A549 (cell line): ENCODE data around the gene GRAP2. TPM values are rescaled to one million over a fixed set of nuclear protein-coding genes. Genes with fewer than 3 reads are reported as not detected.

Source experiments
- ATAC-seq, 2 experiments: fragments of 200-7000 bp in 1 of 2; fragments of >200 bp in 1 of 2; cut with Nextera tagmentation in 1 of 2; cut with Tn5 transposase in 1 of 2; 3 replicates each; pipeline versions ENCODE4 v1.8.0 to v1.9.1; 2018 to 2020; ENCODE audit warnings: mild to moderate bottlenecking in 1 of 2, moderate library complexity in 1 of 2
- CTCF ChIA-PET: fragments of 300-600 bp; sonication (Branson Sonifier 250); formaldehyde crosslinking; extraction: SDS; loops from one replicate; lab custom pipeline; 2021; ENCODE audit warnings: antibody characterized with exemption, inconsistent platforms; lab: Yijun Ruan, JAX
- POLR2A ChIA-PET: fragments of 350-600 bp; formaldehyde crosslinking; extraction: SDS; loops from one replicate; lab custom pipeline; 2021; ENCODE audit warnings: antibody characterized with exemption, inconsistent platforms; lab: Yijun Ruan, JAX
- DNase-seq, 2 experiments: peaks; one replicate each; pipeline versions ENCODE4 v3.0.0 to v3.0.0-alpha.2; 2011 to 2016; ENCODE audit warnings: low read depth in 1 of 2, low spot score in 1 of 2
- FAIRE-seq: peaks from 2 replicates; lab custom pipeline; 2011; peaks lifted over from hg19 to GRCh38; lab: Jason Lieb, UNC
- H3K27ac ChIP-seq, 2 experiments: fragments of >200 bp; sonication (Bioruptor Twin); formaldehyde crosslinking; 3 replicates each; pipeline ENCODE4 v1.5.1; 2016 to 2017
- H3K4me1 ChIP-seq: fragments of >200 bp; sonication (Bioruptor Twin); formaldehyde crosslinking; 3 replicates; pipeline ENCODE4 v1.6.1; 2016
- H3K4me2 ChIP-seq: fragments of >200 bp; sonication (Bioruptor Twin); formaldehyde crosslinking; 3 replicates; pipeline ENCODE4 v1.6.1; 2016
- H3K4me3 ChIP-seq: fragments of >200 bp; sonication (Bioruptor Twin); formaldehyde crosslinking; 3 replicates; pipeline ENCODE4 v1.5.1; 2016
- H3K9me3 ChIP-seq: fragments of >200 bp; sonication (Bioruptor Twin); formaldehyde crosslinking; 3 replicates; pipeline ENCODE4 v1.6.1; 2016
- CBX8 ChIP-seq: fragments of 200-600 bp; sonication (generic); IDR thresholded peaks from 2 replicates; pipeline ENCODE4 v1.6.1; 2016
- CHD4 ChIP-seq: fragments of 200-600 bp; sonication (generic); IDR thresholded peaks from 2 replicates; pipeline ENCODE4 v1.6.1; 2016; ENCODE audit warnings: antibody characterized with exemption, mild to moderate bottlenecking, borderline replicate concordance
- CTCF ChIP-seq: fragments of >200 bp; sonication (Bioruptor Twin); formaldehyde crosslinking; IDR thresholded peaks from 3 replicates; pipeline ENCODE4 v1.5.1; 2016
- E2F6 ChIP-seq: IDR thresholded peaks from 2 replicates; pipeline ENCODE4 v1.6.1; 2012; ENCODE audit warnings: low read depth, borderline replicate concordance
- ELK1 ChIP-seq: fragments of 150-350 bp; IDR thresholded peaks from 2 replicates; pipeline ENCODE4 v1.6.1; 2014; ENCODE audit warnings: low read depth, mild to moderate bottlenecking, low read length
- EP300 ChIP-seq, 2 experiments: fragments of >200 bp; sonication (Bioruptor Twin); formaldehyde crosslinking; IDR thresholded peaks; 2 replicates in 1 of 2; 3 replicates in 1 of 2; pipeline ENCODE4 v1.6.1; 2016 to 2017
- HES2 ChIP-seq: fragments of >200 bp; sonication (Bioruptor Twin); formaldehyde crosslinking; IDR thresholded peaks from 2 replicates; pipeline ENCODE4 v1.6.1; 2016
- POLR2AphosphoS2 ChIP-seq: conservative IDR thresholded peaks from 2 replicates; pipeline ENCODE4 v1.6.1; 2012; ENCODE audit warnings: low read length, improper control_type of control experiment, inconsistent platforms
- RAD21 ChIP-seq, 2 experiments: fragments of >200 bp in 1 of 2; sonication (Bioruptor Twin) in 1 of 2; formaldehyde crosslinking in 1 of 2; IDR thresholded peaks in 1 of 2; conservative IDR thresholded peaks in 1 of 2; 2 replicates in 1 of 2; 3 replicates in 1 of 2; pipeline ENCODE4 v1.6.1; 2012 to 2018; ENCODE audit warnings: inconsistent platforms in 1 of 2
- SMC3 ChIP-seq: fragments of >200 bp; sonication (Bioruptor Twin); formaldehyde crosslinking; IDR thresholded peaks from 3 replicates; pipeline ENCODE4 v1.6.1; 2018; ENCODE audit warnings: inconsistent platforms
- ZC3H11A ChIP-seq: fragments of 450-650 bp; IDR thresholded peaks from 2 replicates; pipeline ENCODE4 v1.6.1; 2014; ENCODE audit warnings: antibody characterized with exemption, mild to moderate bottlenecking
- WGBS: methylation state at CpG from one replicate; pipeline ENCODE4 v1.1.6; 2017; ENCODE audit errors: missing lambda C conversion rate; 5-methylcytosine and 5-hydroxymethylcytosine counted together
- polyA plus RNA-seq, 4 experiments: library from polyadenylated mRNA; depleted of rRNA in 3 of 4; stranded (reverse); fragments of >200 nt; fragmentation: RNase III in 1 of 4; extraction: RNeasy Plus Mini Kit Qiagen cat#74134 plus additional on column Dnase treatment in 1 of 4; gene quantifications; 2 replicates in 3 of 4; 3 replicates in 1 of 4; pipeline ENCODE4 v1.2.3, GENCODE V29; 2011 to 2017

GRAP2 gene
- polyA plus RNA-seq, 2 of the 4 experiments (the other 2 are of a cell fraction): not detected

- Histone ChIP-seq H3K4me2 (no peak within 1 kb of the TSS), H3K27ac (no peak within 1 kb of the TSS), H3K4me3 (no peak within 1 kb of the TSS), H3K9me3 (no peaks in the 10 kb centered on the region), H3K4me1 (no peaks in the 10 kb centered on the region)
- ChIA-PET CTCF (interaction anchor here (0.8 to 1.3 kb wide), 2 partner anchors 8 to 10 kb away, joined by 3 read pairs; no protein-coding TSS in a partner anchor), POLR2A (no interaction called here)
- no peak for FAIRE-seq
- peak; percentile 13 to 15 for DNase-seq
- ATAC-seq: peak; percentile 81 to 89; a peak in 5 of 6 replicates
- TF ChIP-seq ZC3H11A (no peak), RAD21 (conservative IDR thresholded peaks at IDR 0.05 in 1 of 2, IDR thresholded peaks at IDR 0.05 in 1 of 2) (peak in 1 of 2 experiments; percentile 8; a peak in 1 of 5 replicates), POLR2AphosphoS2 (no peak), CTCF (no peak), CBX8 (no peak)
- WGBS: 37% methylated on average over 13 of the region's 14 CpGs
Observed at GRCh38 chr22:39959640-39960447, 59.0 kb downstream of the GRAP2 start, which contains the start of gene TMA7B. TMA7B (plus strand) TSS chr22:39960397; CDS start chr22:39964375, 3,978 bp downstream.

- no peak overlapping the region for H3K4me2 ChIP-seq
- no peaks in the 10 kb centered on the region for H3K9me3 ChIP-seq
- no peak overlapping the region for H3K4me3 ChIP-seq
- TF ChIP-seq EP300 (IDR thresholded peaks at IDR 0.05) (no peak), E2F6 (no peak), POLR2AphosphoS2 (no peak), CHD4 (no peak), ELK1 (no peak), SMC3 (no peak), HES2 (no peak)
- no peaks in the 10 kb centered on the region for H3K4me1 ChIP-seq
- 61% methylated on average over 13 of the region's 13 CpGs for WGBS
- ATAC-seq: no peak
- no peak for FAIRE-seq
- POLR2A ChIA-PET: no interaction called here
- H3K27ac ChIP-seq: no peak overlapping the region
- no peak for DNase-seq
- CTCF ChIA-PET: no interaction called here
Observed at GRCh38 chr22:39960791-39961746, 60.2 kb downstream of the GRAP2 start.

GRCh38 chr22:39962071-39962470 is 61.2 kb downstream of the GRAP2 start:
- CTCF ChIA-PET: interaction anchor here (1.1 kb wide), 1 partner anchor 17 kb away, joined by 3 read pairs; no protein-coding TSS in a partner anchor
- no peaks in the 10 kb centered on the region for H3K4me1 ChIP-seq
- TF ChIP-seq E2F6: no peak
- TF ChIP-seq, all 56 proteins: peak for 0
- Histone ChIP-seq H3K4me2 (no peak overlapping the region), H3K4me3 (no peak overlapping the region), H3K9me3 (no peaks in the 10 kb centered on the region), H3K27ac (no peak overlapping the region)
- 90% methylated on average over 9 of the region's 9 CpGs for WGBS
- DNase-seq: no peak
- FAIRE-seq: no peak
- no peak for ATAC-seq
- POLR2A ChIA-PET: no interaction called here
